Hippocampal formation (tissue), 2 donors: ENCODE results near the gene RNF225.
A peak's percentile ranks its signal among the peaks of the same experiment; 100 is the strongest.
"Not testable (repeated sequence)": the region's sequence is repeated elsewhere in the genome, so short reads cannot be mapped to it uniquely, and the experiment has no call there.

ENCODE experiments used
- DNase-seq, 2 donors: peaks; one replicate each; lab custom pipeline; 2025; lab: John Stamatoyannopoulos, UW

RNF225 gene

DNA sequence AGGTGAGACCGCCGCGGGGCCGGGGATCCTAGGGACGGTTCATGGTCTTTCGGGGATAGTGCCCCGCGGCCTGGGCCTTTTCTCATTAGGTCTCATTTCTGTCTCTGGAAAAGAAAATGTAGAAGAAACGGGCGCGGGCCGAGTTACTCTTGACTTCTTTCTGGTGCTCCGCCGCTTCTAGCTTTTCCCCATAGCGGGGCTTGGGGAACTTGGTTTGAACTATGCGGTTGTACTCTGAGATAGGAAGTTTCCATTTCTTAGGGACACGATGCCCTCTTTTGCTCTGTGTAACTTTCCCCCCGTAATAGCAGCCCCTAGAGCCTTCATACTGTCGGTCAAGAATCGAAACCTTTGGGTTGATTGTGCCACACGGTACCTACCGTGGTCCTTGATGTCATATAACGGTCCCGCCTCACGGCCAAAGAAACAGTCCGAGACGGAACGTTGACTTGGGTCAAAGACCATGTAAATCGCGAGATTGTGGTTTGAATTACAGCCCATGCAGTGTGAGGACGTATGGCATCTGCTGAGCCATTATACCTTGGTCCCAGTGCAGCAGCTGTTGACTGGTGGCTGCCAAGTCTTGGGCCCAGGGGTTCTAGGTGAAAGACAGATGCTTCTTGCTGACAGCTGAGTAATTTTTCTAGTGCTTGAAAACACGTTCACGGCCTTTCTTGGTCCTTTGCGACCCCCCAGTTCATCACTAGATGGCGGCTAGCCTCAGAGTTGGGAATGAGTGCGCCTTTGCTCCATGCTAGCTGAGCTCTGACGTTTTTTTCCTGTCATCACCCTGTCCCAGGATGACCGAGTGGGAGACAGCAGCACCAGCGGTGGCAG, 7.9 kb upstream of the RNF225 start:
- no peak for DNase-seq

DNA sequence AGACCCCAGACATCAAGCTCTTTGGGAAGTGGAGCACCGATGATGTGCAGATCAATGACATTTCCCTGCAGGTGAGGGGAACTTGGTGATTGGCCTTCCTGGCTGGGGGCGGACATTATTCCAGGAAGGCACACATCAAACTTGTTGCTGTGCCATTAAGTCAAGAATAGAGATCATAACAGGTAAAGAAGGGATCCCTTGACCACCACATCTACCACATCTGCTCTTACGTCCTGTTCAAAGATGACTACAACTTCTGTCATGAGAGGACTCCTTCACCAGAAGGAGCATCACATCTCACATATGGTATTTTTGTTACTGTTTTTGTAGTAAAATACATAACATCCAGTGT, 7.3 kb upstream of the RNF225 start:
- DNase-seq, result no peak

- no peak for DNase-seq
Observed at GRCh38 chr19:58392945-58393724, 2.3 kb upstream of the RNF225 start.

DNA sequence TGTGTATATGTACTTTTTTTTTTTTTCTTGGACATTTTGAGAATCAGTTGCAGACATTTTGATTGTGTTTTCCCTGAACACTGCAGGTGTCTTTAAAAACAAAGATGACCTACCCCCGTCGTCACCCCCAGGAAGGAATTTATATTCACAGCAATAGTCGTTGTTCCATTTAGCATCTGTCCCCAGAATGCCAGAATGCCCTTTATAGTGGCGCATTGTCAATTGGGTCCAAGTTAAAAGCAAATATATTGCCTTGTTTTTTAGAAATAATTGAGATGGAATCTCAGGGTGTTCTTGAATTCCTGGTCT, 1.8 kb upstream of the RNF225 start:
- no peak for DNase-seq

DNA sequence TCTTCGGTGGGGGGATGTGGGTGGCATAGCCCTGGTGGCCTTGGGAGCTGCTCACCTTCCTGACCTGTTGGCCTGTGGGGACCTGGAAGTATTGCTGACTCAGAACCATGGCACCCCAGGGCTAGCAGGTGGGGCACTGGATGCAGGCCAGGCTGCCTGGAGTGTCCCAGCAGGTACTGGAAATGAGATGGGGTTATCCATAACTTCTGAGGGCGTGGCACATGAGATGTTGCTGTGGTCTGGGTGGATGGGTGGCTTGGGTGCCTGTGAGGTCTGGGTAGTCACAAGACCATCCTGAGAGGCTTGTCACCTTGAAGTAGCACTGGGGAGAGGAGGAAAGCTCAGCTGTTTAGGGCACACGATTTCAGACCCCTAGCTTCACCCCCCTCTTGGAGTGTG, 636 bp upstream of the RNF225 start:
- no peak for DNase-seq

- DNase-seq, result no peak
Observed at GRCh38 chr19:58395979-58396627, 647 bp downstream of the RNF225 start.

- no peak for DNase-seq
Observed at GRCh38 chr19:58396691-58397532, 1.5 kb downstream of the RNF225 start.

DNA sequence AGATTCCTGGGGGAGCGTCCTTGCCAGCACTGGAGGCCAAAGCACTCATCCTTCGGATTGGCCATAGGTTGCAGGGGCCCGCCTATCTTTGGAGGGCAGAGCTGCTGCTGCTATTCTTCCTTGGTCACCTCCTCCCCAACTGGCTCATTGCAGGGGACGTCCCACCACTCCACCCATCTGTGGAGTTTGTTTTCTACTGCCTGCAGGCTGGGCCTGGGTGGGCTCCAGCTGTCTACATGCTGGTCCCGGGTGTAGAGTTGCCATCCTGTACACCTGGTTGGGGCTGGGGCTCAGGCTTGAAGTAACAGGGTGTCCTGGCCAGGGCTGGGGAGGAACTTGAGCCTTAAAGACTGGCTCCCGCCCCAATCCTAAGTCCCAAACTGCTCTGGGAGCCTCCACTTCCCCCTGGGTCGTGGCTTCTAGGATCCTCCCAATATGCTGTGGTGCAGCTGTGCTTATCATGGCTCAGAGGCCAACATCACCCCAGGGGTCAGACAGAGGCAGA, 2.1 kb downstream of the RNF225 start:
- DNase-seq, result no peak

- no peak for DNase-seq
Observed at GRCh38 chr19:58398087-58398486, 2.6 kb downstream of the RNF225 start.

DNA sequence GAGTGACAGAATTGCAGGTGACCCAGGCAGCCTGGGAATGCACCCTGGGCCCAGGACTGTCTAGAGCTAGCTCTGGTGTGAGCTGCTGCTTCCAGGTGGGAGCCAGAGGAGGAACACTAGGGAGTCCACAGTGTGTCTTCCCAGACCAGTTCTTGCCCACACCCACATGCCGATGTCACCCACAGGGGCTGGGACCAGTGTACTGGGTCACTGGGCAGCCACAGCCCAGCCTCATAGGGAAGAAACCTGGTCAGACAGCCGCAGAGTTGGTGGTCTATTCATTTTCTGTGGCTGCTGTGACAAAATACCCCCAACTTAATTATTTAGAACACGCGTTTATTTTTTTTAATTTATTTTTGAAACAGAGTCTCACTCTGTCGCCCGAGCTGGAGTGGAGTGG, 3.1 kb downstream of the RNF225 start:
- DNase-seq, result no peak

DNA sequence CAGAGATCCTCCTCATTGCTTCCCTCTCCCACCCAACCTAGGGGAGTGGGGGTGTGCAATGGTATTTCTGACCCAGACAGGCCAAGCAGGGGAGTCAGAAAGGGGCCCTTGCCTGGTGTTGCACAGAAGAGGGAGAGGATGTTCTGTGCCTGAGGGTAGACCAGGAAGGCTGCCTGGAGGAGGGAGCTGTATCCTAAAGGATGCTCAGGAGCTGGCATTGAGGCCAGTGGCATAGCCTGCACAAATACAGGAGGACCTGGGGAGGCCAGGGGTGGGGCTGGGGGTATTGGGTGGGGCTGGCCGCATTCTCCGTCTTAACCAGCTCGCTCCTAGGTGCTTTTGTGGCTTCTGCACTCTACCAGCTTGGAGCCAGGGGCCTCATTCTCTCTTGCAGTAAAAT, 4.4 kb downstream of the RNF225 start:
- DNase-seq, result no peak

GRCh38 chr19:58400316-58400915, 5.0 kb downstream of the RNF225 start:
- peak; percentile 14 to 43 for DNase-seq

- peak; percentile 98 to 99 for DNase-seq
Observed at GRCh38 chr19:58400916-58401839, 5.7 kb downstream of the RNF225 start.

GRCh38 chr19:58401840-58402421, 6.5 kb downstream of the RNF225 start:
- no peak for DNase-seq

DNA sequence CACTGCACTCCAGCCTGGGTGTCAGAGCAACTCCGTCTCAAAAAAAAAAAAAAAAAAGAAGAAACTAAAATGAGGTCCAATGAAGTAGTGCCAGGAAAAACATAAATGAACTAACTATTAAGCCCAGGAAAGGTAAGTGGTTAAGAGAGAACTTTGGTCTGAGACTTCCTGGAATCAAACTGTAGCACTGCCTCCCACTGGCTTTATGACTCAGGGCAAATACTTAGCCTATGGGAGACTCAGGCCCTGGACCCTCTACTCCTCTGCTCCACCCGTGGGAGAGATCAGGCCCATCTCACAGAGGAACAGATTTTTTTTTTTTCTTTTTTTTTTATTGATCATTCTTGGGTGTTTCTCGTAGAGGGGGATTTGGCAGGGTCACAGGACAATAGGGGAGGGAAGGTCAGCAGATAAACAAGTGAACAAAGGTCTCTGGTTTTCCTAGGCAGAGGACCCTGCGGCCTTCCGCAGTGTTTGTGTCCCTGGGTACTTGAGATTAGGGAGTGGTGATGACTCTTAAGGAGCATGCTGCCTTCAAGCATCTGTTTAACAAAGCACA, 8.5 kb downstream of the RNF225 start:
- not testable (repeated sequence) for DNase-seq

GRCh38 chr19:58406818-58407657, 11.6 kb downstream of the RNF225 start:
- DNase-seq, result no peak

DNA sequence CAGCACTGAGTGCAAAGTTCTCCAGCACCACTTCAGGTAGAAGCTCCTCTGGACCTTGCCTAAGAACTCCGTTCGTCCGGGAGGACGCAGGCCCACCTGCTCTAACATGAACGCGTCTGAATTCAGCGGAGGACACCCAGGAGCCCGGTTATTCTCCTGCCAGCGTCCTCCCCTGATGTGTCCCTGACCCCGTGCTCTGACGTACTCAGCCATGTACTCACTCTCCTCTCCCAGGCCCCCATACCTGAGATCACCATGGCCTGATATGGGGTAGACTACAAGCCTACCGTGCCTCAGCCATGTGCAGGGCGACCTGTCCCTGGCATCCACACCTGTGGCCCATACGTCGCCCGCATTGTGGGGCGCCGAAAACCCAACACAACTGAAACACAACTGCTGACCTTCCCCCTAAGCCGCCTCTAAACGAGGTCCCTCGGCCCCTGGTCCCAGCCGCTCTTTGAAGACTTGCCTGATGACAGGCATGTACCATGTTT, 12.2 kb downstream of the RNF225 start:
- no peak for DNase-seq
